Kidney glomerular epithelial cell (primary cell): Measurements from ENCODE around the gene GPC1.
"Not testable (repeated sequence)": the region's sequence is repeated elsewhere in the genome, so short reads cannot be mapped to it uniquely, and the experiment has no call there.

Experiments used
- DNase-seq: peaks from one replicate; lab custom pipeline; 2025; lab: John Stamatoyannopoulos, UW

Gene GPC1

DNA sequence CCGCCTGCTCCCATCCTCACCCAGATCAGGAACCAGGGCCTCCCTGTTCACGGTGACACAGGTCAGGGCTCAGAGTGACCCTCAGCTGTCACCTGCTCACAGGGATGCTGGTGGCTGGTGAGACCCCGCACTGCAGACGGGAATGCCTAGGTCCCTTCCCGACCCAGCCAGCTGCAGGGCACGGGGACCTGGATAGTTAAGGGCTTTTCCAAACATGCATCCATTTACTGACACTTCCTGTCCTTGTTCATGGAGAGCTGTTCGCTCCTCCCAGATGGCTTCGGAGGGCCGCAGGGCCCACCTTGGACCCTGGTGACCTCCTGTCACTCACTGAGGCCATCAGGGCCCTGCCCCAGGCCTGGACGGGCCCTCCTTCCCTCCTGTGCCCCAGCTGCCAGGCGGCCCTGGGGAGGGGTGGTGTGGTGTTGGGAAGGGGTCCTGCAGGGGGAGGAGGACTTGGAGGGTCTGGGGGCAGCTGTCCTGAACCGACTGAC, 31.7 kb downstream of the GPC1 start:
- no peak for DNase-seq

DNA sequence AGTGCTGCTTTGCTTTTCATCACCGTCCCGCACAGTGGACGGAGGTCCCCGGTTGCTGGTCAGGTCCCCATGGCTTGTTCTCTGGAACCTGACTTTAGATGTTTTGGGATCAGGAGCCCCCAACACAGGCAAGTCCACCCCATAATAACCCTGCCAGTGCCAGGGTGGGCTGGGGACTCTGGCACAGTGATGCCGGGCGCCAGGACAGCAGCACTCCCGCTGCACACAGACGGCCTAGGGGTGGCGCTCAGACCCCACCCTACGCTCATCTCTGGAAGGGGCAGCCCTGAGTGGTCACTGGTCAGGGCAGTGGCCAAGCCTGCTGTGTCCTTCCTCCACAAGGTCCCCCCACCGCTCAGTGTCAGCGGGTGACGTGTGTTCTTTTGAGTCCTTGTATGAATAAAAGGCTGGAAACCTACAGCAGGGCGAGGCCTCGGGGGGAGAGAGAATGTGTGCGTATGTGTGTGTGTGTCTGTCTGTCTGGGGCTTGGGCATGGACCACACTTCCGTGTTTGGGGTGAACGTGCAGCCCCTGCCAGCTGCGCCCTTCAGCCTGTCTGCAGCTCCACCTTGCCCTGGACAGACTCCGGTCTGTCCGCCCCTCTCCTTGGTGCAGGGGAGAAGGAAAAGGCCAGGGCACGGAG, 32.3 kb downstream of the GPC1 start:
- no peak for DNase-seq

DNA sequence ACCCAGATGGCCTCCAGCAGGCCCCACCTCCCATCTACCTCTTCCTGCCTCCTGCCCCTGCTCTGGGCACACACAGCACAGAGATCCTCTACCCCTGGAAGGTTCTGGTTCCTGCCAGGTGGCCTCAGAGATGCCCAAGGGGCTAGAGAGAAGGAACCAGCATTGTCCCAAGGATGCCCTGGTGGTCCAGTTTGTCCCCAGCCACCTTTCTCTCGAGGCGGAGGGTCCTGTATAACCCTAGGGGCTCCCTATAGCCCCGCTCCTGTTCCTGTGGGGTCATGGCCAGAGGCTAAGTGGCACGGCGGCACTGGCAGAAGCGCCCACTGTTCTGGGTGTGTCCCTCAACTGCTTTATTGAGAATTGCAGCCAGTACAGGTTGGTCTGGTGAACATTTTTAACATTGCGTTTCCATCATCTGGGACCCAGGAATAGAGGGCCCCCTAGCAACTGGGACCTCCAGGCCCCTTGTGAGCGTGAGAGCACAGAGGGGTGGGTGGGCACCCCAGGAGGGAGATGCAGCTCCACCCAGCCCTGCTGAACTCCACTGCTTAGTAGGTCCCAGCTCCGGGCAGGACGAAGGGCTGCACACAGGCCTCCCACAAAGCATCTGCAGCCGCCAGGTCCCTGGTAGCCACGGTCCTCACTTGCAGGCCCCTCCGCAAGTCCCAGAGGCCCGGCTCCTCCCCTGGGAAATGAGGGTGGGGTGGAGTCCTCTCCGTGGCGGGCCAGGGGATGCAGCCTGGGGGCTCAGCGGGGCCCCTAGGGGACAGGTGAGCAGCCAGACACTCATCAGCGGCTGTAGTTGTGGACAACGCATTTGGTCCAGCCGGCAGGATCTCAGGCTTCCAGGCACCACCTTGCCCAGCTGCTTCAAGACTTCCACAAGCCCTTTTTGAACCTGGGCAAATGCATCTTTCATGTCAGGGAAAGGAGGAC, 33.1 kb downstream of the GPC1 start:
- DNase-seq, result no peak

DNA sequence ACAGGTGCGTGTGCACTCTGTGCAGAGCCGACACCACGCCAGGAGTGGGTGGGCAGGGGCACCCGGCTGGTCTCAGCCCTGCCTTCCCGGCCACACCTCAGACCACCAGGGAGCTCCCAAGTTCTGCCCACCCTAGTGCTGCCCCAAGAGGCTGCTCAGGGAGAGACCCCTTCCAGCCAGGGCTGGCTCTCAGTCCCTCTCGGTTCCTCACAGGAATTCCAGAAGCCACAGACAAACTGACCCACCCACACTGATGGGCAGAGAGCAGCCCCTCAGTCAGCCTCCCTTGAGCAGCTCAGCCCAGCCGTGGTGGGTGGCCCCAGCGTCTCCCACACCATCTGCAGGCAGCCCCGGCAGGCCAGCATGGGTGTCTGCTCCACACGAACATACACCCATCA, 33.8 kb downstream of the GPC1 start:
- no peak for DNase-seq

DNA sequence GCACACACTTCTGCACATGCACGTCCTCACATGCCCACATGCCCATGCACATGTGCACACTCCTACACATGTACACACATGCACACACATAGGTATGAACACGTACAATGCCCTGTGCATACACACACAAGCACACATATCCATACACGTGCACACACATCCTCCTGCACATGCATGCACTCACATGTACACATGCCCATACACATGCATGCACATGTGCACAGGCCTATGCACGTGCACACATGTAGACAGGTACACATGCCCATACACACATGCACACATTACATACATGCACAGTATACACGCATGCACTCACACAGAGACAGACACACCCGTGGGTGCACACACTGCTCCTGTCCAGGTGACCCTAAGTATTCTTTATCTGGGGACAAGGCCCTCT, 34.3 kb downstream of the GPC1 start:
- DNase-seq, result no peak

DNA sequence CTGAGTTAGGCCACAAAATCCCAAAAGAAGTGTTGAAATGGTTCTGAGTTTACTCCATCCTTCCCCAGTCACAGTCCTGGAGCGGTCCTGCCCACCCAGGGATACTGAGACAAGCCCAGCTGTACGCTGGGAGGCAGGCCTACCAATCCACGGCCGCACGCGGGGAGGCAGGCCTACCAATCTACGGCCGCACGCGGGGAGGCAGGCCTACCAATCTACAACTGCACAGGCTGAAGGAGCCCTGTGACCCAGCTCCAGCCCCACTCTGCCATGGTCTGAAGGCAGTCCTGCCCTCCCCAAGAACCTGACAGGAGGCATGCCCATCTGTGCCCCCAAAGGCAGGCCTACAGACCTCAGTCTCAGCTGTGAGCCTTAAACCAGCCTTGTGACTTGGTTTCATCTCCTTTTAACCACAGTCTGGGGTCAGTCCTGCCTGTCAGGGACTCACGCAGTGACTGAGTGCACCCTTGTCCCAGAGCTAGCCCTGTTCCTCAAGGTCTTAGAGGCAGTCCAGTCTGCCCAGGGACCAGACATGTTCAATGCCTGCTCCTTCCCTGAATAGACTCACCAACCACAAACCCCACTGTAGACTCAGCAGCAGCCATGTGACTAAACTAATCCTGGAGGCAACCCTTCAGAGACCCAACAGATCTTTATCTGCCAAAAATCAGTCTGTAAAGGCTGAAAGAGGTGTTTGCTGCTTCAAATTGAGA, 36.8 kb downstream of the GPC1 start:
- DNase-seq, result no peak

DNA sequence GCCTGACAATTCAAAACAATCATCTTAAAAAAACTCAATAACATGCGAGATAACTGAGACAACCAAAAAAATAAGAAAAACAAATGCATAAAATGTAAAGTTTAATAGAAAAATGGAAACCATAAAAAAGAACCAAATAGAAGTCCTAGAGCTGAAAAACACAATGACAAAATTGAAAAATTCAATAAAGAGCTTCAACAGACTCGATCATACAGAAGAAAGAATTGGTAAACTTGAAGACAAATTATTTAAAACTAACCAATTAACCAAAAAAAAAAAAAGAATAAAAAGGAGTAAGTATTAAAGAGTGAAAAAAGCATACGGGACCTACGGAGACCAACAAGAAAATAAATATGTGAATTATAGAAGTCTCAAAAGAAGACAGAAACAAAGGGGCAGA, 37.7 kb downstream of the GPC1 start:
- DNase-seq, result no peak

DNA sequence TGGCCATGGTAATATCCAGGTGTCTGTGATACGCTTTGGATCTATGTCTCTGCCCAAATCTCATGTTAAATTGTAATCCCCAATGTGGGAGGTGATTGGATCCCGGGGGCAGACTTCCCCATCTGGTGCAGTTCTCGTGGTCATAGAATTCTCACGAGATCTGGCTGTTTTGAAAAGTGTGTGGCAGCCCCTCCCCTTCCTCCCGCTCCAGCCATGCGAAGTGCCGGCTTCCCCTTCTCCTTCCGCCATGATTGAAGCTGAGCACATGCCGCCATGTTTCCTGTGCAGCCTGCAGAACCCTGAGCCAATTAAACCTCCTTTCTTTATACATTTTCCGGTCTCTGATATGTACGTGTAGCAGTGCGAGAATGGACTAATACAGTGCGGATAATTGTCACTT, 42.5 kb downstream of the GPC1 start:
- DNase-seq, result no peak

DNA sequence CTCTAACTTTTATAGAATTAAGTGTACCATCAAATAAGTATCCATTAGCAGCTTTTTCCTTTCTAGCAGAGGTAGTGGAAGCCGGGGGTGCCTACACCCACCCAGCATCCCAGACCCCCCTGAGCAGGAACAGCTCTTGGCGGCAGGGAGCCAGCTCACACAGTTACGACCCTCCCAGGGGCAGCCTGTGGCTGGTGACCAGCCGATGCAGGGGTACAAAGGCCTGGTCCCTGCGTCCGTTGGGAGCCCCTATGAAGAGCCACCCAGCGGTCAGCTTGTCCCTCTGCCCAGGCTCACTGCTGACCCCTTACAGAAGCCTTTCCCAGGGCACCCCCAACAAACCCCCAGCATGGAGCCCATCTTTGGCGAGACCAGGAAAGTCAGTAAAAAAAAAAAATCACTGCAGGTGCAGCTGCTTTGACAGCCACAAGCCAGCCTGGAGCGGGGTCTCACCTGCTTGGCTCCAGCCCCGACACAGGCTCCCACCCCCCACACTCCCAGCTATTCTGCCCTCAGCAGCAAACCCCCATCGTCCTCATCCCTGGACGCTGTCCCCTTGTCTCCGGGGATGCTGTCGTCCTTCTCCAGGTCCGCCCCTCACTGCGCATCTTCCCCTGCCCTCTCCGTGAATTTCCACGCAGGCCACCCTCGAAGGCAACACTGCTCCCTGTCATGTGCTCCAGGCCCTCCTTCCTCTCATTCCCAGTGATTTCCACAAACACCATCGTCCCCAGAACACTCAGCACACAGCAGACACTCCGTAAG, 43.1 kb downstream of the GPC1 start:
- no peak for DNase-seq

DNA sequence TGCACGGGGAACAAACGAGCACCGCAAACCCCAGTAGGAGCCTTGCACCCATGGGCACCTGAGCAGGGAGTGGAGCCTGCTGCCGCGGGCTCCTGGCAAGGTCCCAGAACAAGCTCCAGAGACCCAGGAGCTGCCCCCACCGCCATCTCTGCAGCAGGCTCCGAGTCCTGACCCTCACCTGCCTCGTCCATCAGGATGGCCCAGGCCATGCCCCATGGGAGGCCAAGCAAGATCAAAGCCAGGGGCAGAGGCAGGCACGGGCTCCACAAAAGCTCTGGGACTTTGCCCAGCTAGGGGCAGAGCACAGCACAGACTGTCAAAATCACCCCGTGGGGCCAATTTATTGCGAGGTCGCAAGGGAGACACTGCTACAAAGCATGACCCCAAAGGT, 43.6 kb downstream of the GPC1 start:
- DNase-seq, result no peak

DNA sequence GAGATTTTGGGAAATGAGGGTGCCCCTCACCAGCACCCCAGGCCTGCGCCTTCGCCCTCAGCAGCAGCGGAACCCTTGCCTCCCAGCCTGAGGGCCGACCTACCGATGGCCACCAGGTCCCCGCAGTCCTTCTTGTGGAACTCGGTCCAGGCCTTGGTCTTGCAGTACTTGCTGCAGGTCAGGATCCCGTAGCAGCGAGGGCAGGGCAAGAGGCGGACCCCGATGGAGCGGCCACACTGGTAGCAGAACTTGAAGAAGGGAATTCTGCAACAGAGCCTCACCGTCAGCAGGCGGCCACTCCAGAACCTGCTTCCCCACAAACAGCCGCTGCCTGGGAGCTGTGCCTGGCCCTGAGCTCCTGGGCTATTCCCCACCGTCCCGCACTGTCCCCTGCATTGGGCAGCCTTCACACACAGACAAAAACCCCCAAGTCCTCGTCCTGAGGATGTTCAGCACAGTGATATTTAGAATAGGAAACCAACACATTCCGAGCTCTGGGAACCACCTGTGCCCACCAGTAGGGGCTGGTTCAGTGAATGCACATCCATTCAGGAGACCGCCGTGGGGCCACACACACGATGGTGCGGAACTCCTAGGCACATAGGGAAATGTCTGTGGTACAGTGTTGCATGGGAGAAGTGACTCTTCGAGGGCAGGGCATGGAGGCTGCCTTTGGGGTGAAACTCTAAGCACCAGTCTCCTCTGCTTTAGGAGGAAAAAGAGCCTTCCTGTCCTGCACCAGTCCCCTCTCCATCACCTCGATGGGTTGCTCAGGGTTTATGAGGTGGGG, 45.6 kb downstream of the GPC1 start:
- DNase-seq, result no peak

DNA sequence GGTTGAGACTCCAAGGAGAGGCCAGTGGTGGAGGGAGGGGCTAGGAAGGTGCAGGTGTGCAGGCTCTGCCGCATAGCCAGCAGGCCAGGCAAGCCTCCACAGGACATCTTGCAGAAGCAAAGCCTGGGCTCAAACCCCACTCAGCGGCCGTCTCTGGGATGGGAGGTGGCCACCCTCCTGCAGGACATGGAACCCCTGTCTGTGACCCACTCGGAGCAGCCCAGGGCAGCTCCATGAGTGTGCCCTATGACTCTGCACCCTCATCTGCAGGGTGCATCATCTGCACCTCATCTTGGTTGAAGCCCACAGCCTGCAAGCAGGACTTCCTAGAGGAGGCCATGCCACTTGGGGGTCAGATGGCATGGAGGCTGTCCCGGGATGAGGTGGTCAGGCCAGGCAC, 46.3 kb downstream of the GPC1 start:
- DNase-seq, result no peak

DNA sequence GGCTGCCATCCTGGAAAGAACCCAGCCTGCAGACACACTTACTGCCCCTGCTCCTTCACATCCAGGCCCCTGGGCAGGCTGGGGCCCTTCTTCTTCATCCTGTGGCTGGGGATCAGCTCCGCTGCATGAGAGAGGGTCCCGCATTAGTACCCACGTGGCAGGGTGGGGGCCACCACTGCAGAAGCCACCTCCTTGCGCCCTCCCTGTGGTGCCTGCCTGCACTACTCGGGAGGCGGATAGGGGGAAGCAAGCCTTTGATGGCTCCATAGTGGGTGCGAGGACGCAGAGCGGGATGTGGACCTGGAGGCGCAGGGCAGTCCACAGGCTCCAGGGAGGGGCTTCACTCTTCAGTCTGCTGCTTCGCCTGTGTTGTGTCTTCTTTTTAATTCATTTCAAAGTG, 46.7 kb downstream of the GPC1 start:
- no peak for DNase-seq

DNA sequence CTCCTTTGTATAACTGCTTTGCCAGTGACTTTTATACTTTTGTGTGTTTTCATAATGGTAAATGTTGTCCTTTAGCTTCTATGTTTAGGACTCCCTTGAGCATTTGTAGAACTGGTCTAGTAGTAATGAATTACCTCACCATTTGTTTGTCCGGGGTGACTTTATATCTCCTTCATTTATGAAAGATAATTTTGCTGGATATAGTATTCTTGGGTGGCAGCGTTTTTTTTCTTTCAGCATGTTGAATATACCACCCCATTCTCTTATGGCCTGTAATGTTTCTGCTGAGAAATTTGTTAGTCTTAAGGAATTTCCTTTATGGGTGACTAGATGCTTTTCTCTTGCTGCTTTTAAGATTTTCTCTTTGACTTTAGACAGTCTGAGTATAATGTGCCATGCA, 56.0 kb downstream of the GPC1 start:
- no peak for DNase-seq

DNA sequence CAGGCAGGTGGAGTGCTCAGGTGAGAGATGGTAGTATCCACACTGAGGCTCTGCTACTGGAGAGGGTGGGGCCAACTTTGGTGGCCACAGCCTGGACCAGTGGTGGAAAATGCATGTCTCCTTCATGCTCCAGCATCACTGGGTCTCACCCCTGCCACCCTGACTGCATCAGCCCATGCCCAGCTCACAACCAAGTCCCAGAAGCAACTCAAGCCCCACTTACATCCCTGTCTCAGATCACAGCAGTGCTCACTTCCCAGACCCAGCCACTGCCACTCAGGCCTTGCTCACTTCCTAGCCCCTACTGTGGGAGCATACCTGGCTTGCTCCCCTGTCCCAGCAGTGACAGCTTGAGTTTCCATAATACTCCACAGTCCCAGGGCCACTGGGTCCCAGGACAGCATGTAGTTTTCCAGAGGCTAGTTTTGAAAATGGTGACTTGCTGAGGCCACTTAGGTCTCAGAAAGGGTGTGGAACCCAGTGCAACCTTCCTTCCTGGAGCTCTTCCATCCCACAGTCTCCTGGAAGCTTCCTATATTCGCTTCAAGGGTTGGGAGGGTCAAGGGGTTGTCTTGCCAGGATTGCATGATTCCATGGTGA, 58.8 kb downstream of the GPC1 start:
- DNase-seq, result no peak

DNA sequence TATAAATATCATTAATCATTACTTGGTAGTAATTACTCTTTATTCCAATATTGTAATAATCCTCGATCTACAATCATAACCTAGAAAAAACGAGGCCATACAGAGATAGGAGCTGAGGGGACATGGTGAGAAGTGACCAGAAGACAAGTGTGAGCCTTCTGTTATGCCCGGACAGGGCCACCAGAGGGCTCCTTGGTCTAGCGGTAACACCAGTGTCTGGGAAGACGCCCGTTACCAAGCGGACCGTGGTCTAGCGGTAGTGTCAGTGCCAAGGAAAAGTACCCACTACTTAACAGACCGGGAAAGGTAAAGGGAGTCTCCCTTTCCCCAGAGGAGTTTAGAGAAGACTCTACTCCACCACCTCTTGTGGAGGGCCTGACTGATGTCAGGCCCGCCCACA, 59.5 kb downstream of the GPC1 start:
- not testable (repeated sequence) for DNase-seq

DNA sequence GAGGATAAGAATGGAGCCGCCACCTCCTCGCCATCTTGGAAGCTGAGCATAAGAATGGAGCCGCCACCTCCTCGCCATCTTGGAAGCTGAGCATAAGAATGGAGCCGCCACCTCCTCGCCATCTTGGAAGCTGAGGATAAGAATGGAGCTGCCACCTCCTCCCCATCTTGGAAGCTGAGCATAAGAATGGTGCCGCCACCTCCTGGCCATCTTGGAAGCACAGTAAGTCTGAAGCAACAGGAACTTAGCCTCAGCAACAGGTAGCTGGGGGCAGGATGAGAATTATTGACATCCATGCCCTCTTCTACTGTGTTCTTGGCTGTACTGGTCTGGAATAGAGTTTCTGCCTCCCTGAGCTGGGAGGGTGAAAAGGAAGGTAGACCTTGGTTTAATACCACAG, 61.6 kb downstream of the GPC1 start:
- DNase-seq, result not testable (repeated sequence)

DNA sequence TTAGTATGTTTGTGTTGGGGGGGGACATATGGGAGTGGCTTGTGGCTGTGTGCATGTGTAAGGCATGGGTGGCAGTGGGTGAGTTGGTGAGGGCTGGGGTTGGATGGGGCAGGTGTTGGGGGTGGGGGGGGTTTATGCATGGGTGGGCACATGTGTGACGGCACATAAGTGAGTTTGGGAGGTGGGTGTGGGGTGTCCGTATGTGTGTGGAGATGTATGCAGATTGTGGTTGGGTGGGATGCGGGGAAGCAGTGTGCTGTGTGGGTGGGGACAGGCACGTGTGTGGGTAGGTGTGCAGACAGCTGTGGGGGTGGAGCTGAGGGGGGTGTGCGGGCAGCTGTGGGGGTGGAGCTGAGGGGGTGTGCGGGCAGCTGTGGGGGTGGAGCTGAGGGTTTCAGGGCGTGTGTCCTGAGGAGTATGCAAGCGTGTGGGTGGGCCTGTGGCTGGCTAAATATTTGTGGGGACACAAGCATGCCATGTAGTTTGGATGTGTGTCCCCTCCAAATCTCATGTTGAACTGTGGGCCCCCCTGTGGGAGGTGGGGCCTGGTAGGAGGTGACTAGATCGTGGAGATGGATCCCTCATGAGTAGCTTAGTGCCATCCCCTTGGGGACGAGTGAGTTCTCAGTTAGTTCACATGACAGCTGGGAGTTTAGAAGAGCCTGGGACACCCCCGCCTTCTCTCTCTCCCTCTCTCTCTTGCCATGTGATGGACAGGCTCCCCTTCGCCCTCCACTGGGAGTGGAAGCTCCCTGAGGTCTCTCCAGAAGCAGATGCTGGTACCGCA, 62.9 kb downstream of the GPC1 start:
- no peak for DNase-seq

DNA sequence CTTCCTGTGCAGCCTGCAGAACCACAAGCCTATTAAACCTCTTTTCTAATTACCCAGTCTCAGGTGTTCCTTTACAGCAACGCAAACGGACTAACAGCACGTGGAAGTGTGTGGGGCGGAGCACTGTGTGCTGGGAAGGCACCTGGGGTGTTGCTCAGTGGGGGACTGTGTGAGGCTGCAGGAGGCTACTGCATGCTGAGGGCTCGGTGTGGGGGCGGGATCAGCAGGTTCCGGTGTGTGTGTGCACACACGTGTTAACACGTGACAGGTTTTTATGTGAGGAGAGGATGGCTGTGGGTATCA, 63.4 kb downstream of the GPC1 start:
- no peak for DNase-seq
